DOHH2 (cell line): ENCODE measurements around the gene PKD2L2.
"Not testable (repeated sequence)": the region's sequence is repeated elsewhere in the genome, so short reads cannot be mapped to it uniquely, and the experiment has no call there.

ENCODE experiments used
- H3F3A ChIP-seq: fragments of 200-600 bp; sonication (generic), shearing (Covaris generic); 2 replicates; pipeline ENCODE4 v1.6.0; 2016; ENCODE audit warnings: antibody characterized with exemption, mild to moderate bottlenecking; ENCODE audit not compliant: control insufficient read depth, insufficient read depth
- H3K27ac ChIP-seq: fragments of 200-600 bp; sonication (generic); 2 replicates; pipeline ENCODE4 v1.5.1; 2014; ENCODE audit warnings: low read depth, mild to moderate bottlenecking, low read length, moderate library complexity
- H3K27me3 ChIP-seq: fragments of 200-600 bp; sonication (generic); 2 replicates; pipeline ENCODE4 v1.6.1; 2014; ENCODE audit warnings: mild to moderate bottlenecking, low read length, mixed read lengths; ENCODE audit not compliant: control insufficient read depth
- H3K36me3 ChIP-seq: fragments of 200-600 bp; sonication (generic); 2 replicates; pipeline ENCODE4 v1.6.1; 2014; ENCODE audit warnings: mild to moderate bottlenecking, low read length, moderate library complexity, mixed read lengths; ENCODE audit not compliant: control insufficient read depth
- H3K4me1 ChIP-seq: fragments of 200-600 bp; sonication (generic); 2 replicates; pipeline ENCODE4 v1.6.1; 2014; ENCODE audit warnings: mild to moderate bottlenecking, low read length, mixed read lengths; ENCODE audit not compliant: control insufficient read depth
- H3K4me2 ChIP-seq: fragments of 200-600 bp; sonication (generic); 2 replicates; pipeline ENCODE4 v1.6.0; 2014; ENCODE audit warnings: mild to moderate bottlenecking, low read length, moderate library complexity
- H3K4me3 ChIP-seq: fragments of 200-600 bp; sonication (generic); 2 replicates; pipeline ENCODE4 v1.5.1; 2014; ENCODE audit warnings: mild to moderate bottlenecking, low read length, mixed read lengths
- H3K79me2 ChIP-seq: fragments of 200-600 bp; sonication (generic); 2 replicates; pipeline ENCODE4 v1.6.1; 2014; ENCODE audit warnings: mild to moderate bottlenecking, low read length, mixed read lengths; ENCODE audit not compliant: control insufficient read depth
- H3K9me2 ChIP-seq: fragments of 200-600 bp; sonication (generic); replicated peaks from 2 replicates; pipeline ENCODE4 v1.6.1; 2014; ENCODE audit warnings: mild to moderate bottlenecking, low read length, mixed read lengths; ENCODE audit not compliant: control insufficient read depth
- H3K9me3 ChIP-seq: fragments of 200-600 bp; sonication (generic); 2 replicates; pipeline ENCODE4 v1.6.1; 2014; ENCODE audit warnings: antibody characterized with exemption, low read length, mixed read lengths; ENCODE audit not compliant: control insufficient read depth, insufficient read depth
- H4K20me1 ChIP-seq: fragments of 200-600 bp; sonication (generic); 2 replicates; pipeline ENCODE4 v1.6.0; 2014; ENCODE audit warnings: low read depth, mild to moderate bottlenecking, antibody characterized with exemption, low read length, moderate library complexity; ENCODE audit not compliant: control insufficient read depth, insufficient read depth
- EZH2phosphoT487 ChIP-seq: fragments of 200-600 bp; sonication (generic); IDR thresholded peaks from 2 replicates; pipeline ENCODE4 v1.6.1; 2017; ENCODE audit warnings: borderline replicate concordance, mild to moderate bottlenecking, antibody characterized with exemption, low read length, moderate library complexity, mixed read lengths
- TF ChIP-seq, protein P1 (sequence below): fragments of 200-600 bp; sonication (generic); IDR thresholded peaks from one replicate; pipeline ENCODE4 v1.5.1; 2014; ENCODE audit warnings: antibody characterized with exemption, mild to moderate bottlenecking, low read depth, low read length; ENCODE audit not compliant: poor library complexity, severe bottlenecking

PKD2L2 gene

GRCh38 chr5:137862251-137862650, 27.0 kb upstream of the PKD2L2 start:
- H4K20me1 ChIP-seq = no peaks in the 10 kb centered on the region
- no peak overlapping the region for H3K27ac ChIP-seq
- H3K4me3 ChIP-seq = no peak overlapping the region
- H3K9me3 ChIP-seq = no peaks in the 10 kb centered on the region
- no peaks in the 10 kb centered on the region for H3K27me3 ChIP-seq
- no peak overlapping the region for H3K4me2 ChIP-seq
- peaks cover 31% of the 10 kb centered on the region for H3K4me1 ChIP-seq
- peaks cover 8% of the 10 kb centered on the region; the same call in 1 of the 2 replicates for H3F3A ChIP-seq
- no peaks in the 10 kb centered on the region for H3K79me2 ChIP-seq
- no peak for TF ChIP-seq EZH2phosphoT487
- TF ChIP-seq, protein P1, sequence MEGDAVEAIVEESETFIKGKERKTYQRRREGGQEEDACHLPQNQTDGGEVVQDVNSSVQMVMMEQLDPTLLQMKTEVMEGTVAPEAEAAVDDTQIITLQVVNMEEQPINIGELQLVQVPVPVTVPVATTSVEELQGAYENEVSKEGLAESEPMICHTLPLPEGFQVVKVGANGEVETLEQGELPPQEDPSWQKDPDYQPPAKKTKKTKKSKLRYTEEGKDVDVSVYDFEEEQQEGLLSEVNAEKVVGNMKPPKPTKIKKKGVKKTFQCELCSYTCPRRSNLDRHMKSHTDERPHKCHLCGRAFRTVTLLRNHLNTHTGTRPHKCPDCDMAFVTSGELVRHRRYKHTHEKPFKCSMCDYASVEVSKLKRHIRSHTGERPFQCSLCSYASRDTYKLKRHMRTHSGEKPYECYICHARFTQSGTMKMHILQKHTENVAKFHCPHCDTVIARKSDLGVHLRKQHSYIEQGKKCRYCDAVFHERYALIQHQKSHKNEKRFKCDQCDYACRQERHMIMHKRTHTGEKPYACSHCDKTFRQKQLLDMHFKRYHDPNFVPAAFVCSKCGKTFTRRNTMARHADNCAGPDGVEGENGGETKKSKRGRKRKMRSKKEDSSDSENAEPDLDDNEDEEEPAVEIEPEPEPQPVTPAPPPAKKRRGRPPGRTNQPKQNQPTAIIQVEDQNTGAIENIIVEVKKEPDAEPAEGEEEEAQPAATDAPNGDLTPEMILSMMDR = no peak
- no peaks in the 10 kb centered on the region for H3K9me2 ChIP-seq
- no peaks in the 10 kb centered on the region for H3K36me3 ChIP-seq

DNA sequence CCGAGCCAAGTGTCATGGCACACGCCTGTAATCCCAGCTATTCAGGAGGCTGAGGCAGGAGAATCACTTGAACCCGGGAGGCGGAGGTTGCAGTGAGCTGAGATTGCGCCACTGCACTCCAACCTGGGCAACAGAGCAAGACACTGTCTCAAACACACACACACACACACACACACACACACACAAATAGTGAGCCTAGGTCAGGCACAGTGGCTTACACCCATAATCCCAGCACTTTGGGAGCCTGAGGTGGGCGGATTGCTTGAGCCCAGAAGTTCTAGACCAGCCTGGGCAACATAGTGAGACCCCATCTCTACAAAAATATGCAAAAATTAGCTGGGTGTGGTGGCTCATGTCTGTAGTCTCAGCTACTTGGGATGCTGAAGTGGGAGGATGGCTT, 25.6 kb upstream of the PKD2L2 start:
- H3K79me2 ChIP-seq, H3K36me3 ChIP-seq, H4K20me1 ChIP-seq, H3K9me2 ChIP-seq, H3K27me3 ChIP-seq, H3K4me2 ChIP-seq, H3K9me3 ChIP-seq, H3F3A ChIP-seq, H3K4me3 ChIP-seq, H3K27ac ChIP-seq: not testable (repeated sequence)
- H3K4me1 ChIP-seq = peaks cover 17% of the 10 kb centered on the region

GRCh38 chr5:137866541-137867388, 22.5 kb upstream of the PKD2L2 start:
- H3K27me3 ChIP-seq = no peaks in the 10 kb centered on the region

DNA sequence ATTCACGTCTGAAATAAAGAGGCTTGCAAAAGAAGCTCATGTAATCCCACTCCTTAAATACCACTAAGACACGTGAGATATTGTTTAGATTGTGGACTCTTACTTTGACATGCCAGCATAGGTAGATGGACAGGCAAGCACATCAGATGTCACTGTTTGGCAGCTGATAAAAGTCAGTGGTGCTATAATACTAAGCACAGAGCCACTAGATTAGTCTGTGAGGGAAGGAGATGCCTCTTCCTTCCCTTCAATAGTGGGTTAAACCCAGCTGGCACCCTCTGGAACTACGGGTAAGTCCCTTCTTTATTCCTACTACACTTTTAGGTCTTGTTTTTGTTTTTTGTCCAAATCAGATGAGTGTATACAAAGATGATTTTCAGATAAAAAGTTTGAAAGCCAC, 21.6 kb upstream of the PKD2L2 start, which contains the start of gene MYOT:
Gene MYOT, plus strand, starts transcription at position 197 of the 400 bp plus-strand sequence. CDS start 2,792 bp downstream, outside the sequence.
- H3K36me3 ChIP-seq = no peaks in the 10 kb centered on the region
- no peaks in the 10 kb centered on the region for H3F3A ChIP-seq
- H3K27ac ChIP-seq = no peak within 1 kb of the TSS
- no peak within 1 kb of the TSS for H3K4me3 ChIP-seq
- H3K27me3 ChIP-seq = no peaks in the 10 kb centered on the region
- H3K4me2 ChIP-seq = no peak within 1 kb of the TSS
- H3K9me2 ChIP-seq = no peaks in the 10 kb centered on the region
- H3K79me2 ChIP-seq = no peaks in the 10 kb centered on the region
- TF ChIP-seq, protein P1 = no peak
- TF ChIP-seq EZH2phosphoT487 = no peak
- no peaks in the 10 kb centered on the region for H4K20me1 ChIP-seq
- peaks cover 2% of the 10 kb centered on the region; the same call in 1 of the 2 replicates for H3K4me1 ChIP-seq
- H3K9me3 ChIP-seq = no peaks in the 10 kb centered on the region

More at GRCh38 chr5:137866541-137867388, 22.5 kb upstream of the PKD2L2 start:
- H3K27ac ChIP-seq = no peak overlapping the region
- H4K20me1 ChIP-seq = no peaks in the 10 kb centered on the region
- peaks cover 8% of the 10 kb centered on the region for H3K4me1 ChIP-seq
- TF ChIP-seq, protein P1 = no peak
- no peak for TF ChIP-seq EZH2phosphoT487
- no peak overlapping the region for H3K4me3 ChIP-seq
- no peaks in the 10 kb centered on the region for H3K36me3 ChIP-seq
- H3F3A ChIP-seq = no peaks in the 10 kb centered on the region
- H3K9me2 ChIP-seq = no peaks in the 10 kb centered on the region
- H3K79me2 ChIP-seq = no peaks in the 10 kb centered on the region
- H3K9me3 ChIP-seq = no peaks in the 10 kb centered on the region
- no peak overlapping the region for H3K4me2 ChIP-seq
